PC-9 (cell line): ENCODE measurements around the gene FUOM.

ENCODE experiments used
- EZH2 ChIP-seq: fragments of 200-600 bp; sonication (generic); IDR thresholded peaks from 2 replicates; pipeline ENCODE4 v1.8.0; 2017; ENCODE audit warnings: antibody characterized with exemption, low read depth
- TF ChIP-seq, protein P1 (sequence below): fragments of 200-600 bp; sonication (generic); conservative IDR thresholded peaks from 2 replicates; pipeline ENCODE4 v1.6.1; 2017; ENCODE audit warnings: mixed run types, antibody characterized with exemption, mild to moderate bottlenecking, moderate library complexity

DNA sequence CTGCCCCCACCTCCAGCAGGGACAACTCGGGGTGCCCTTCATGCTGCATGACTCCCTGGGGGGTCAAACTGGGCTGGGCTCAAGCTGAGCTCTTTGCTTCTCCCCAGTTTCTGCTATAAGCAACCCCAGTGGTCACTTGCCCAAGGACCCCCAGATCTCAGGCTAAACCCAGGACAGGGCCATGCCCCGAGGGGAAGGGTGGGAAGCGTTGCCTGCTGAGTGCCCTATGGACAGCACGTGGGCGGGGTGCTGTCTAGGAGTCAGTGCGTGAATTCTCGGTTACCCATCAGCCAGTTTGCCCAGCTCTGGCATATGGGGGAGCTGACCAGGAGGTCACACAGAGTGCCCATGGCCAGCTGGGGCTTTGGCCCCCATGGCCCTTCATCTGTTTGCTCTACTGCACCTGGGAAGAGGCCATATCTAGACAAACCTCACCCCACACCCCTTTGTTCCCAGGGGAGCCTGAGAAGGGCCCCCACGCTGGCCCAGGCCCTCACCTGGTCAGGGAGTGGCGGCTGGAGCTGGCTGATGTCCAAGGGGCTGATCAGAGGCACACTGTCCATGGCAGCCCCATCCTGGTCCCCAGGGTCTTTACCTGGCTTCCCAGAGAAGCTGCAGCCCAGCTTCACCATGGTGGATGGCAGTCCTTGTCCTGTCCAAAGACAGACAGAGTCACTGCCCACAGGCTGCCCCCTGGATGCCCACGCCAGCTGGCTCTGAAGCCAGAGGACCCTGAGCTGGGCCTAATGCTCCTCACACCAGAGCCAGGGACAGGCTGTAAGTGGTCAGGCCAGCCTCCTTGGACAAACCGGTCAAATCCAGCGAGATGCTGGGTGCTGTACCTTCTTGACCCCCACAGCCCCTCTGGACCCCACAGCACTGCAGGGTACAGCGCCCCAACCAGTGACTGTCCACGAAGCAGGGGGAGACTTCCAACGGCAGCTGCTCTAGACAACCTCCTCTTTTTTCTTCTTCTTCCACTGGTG, 29.2 kb downstream of the FUOM start:
- no peak for TF ChIP-seq EZH2
- TF ChIP-seq, protein P1, sequence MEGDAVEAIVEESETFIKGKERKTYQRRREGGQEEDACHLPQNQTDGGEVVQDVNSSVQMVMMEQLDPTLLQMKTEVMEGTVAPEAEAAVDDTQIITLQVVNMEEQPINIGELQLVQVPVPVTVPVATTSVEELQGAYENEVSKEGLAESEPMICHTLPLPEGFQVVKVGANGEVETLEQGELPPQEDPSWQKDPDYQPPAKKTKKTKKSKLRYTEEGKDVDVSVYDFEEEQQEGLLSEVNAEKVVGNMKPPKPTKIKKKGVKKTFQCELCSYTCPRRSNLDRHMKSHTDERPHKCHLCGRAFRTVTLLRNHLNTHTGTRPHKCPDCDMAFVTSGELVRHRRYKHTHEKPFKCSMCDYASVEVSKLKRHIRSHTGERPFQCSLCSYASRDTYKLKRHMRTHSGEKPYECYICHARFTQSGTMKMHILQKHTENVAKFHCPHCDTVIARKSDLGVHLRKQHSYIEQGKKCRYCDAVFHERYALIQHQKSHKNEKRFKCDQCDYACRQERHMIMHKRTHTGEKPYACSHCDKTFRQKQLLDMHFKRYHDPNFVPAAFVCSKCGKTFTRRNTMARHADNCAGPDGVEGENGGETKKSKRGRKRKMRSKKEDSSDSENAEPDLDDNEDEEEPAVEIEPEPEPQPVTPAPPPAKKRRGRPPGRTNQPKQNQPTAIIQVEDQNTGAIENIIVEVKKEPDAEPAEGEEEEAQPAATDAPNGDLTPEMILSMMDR = no peak
